GM18511 (cell line): ENCODE results near the gene ADA.

Experiments
- ATAC-seq: cut with Tn5 transposase; IDR thresholded peaks from one replicate; pipeline ENCODE4 v1.9.1; 2021; ENCODE audit warnings: mild to moderate bottlenecking, moderate library complexity; ENCODE audit not compliant: unreplicated experiment

ADA gene

DNA sequence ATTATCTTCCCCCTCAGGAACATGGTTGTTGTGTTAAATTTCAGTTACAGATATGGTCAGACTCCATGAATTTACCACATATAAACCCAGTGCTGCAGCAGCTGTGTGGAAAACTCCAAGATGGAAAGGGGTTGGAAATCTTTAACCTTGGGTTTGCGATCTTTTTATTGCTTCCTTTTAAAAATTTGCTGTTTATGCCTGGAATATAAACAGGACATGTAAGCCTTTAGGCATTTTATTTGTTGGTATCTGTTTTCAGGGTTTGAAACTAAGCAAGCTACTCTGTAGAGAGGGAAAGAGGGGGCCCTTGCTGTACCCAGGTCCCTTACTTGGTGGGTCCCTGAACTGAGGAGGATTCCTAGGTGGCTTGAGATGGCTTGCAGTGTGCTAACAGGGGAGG lies 68.3 kb downstream of the ADA start:
- no peak for ATAC-seq

DNA sequence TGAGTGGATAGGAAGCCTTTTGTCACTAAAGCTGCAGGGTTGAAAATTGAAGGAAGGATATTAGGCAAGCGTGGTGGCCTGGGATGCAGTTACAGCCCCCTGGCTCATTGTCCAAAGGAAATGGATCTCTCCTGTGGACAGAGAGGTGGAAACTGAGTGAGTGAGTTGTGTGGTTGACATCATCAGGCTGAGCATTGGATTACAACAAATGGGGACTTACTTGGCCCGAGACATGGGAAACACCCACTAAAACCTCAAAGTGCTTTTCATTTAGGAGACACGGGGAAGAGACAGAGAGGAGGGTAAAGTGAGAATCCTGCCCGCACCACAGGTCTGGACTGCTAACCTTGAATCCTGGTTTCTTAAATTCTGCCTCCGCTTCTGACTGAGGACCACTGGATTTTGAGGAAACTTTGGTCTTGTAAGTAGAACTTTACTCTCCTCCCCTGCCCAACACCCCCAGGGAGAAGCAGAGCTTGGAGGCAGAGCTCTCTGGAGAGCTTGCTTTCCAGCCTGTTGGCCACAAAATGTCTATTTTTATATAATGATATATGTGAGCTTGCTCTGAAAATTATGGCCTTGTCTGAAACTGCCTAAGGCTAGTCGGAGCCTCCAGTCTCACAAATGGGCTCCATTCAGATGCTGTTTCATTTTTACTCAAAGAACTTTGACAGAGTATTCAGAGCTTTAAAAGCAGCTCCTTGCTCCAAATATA lies 69.0 kb downstream of the ADA start, which contains the start of gene PKIG:
Gene PKIG (plus strand): TSS at position 269 of the 715 bp plus-strand sequence. CDS start 31,978 bp downstream, outside the sequence.
- no peak for ATAC-seq

DNA sequence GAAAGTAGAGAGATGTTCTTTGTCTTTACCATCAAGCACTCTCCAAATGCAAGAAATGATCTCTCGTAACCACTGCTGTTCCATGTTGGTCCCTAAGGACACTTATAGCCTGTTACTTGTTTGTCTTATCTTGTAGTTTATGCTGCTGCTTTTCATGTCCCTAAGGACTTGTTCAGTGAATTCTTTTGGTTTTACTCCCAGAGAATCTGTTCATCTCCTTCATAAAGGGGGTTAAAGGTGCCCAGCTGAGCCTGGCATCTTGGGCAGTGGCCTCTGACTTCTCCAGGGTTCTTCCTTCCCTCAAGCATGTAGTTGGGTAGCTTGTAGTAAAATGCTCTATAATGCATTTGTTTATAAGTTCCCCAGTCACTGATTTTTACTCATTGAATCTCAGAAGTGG lies 70.0 kb downstream of the ADA start:
- ATAC-seq: no peak

DNA sequence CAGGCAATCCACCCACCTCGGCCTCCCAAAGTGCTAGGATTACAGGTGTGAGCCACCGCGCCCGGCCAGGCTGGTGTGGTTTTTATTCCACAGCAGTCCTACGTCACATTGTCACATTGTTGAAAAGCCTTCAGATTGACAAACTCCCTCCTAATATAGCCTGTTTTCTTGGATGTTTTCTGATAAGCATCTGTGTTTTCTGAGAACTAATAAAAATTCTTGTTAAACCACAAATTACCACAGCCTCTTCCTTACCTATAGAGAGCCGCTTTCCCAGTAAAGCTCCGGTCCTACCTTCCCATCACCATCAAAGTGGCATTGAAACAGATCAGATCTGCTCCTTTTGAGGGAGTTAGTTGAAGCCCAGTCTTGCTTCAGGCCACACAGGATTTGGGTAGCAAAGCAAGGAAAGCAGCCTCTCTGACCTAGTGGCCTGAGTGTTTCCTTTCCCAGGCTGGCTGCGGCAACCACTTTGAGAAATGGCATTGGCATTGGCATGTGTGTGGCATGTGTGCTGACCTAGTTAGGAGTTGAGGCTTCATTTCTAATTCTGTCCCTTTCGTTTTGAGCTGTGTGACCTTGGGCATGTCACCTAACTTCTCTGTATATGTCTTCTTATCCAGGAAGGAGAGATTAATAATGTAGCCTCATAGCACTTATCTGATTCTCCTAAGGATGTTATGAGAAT lies 70.8 kb downstream of the ADA start:
- no peak for ATAC-seq

DNA sequence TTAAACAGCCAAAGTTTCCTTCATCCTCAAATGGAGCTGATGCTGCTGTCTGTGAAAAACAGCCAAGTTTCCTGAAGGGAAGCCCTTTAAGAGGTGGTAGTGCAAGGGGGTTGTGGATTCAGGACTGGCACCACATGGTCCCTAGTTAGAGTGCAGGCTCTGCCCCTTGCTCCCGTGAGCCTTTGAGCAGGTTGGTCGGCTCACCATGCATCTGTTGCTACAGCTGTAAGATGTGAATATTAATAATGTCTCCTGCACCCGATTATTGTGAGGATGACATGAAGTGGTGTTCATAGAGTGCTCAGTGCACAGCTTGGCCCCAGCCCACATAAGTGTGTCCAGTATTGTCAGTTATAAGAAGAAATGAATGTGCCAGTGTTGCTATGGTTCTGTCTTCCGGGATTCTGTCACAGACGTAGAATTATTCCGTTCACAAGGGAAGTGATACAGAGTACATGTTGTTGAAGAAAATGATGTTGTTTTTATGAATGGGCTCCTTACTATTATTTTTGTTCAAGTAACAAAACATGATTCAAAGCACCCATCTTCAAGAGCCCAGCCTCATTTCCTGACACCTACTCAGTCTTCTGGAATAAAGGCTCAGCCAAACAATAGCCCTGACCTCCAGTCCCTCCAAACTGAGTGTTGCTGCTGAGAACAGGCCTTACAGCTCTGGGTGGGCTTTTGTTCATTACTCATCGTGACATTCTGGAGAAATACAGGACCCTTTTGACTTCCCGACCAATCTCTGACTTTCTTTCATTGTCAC lies 72.0 kb downstream of the ADA start:
- no peak for ATAC-seq

DNA sequence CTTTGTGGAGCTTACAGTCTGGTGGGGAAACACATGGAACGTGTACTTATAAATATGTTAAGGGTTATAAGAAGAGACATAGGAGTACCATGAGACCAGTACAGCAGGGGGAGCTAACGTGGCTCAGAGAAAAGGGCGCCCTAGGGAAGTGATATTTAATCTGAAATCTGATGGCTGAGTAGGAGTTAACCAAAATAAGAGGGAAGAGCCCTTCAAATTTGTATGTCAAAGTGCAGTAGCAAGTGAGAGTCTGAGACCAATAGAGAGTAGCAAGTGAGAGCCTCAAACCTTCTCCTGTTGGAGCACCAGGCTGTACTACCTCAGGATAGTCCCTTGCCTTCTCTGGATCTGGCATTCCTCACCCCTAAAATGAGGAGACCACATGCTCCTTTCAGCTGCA lies 75.2 kb downstream of the ADA start:
- no peak for ATAC-seq

DNA sequence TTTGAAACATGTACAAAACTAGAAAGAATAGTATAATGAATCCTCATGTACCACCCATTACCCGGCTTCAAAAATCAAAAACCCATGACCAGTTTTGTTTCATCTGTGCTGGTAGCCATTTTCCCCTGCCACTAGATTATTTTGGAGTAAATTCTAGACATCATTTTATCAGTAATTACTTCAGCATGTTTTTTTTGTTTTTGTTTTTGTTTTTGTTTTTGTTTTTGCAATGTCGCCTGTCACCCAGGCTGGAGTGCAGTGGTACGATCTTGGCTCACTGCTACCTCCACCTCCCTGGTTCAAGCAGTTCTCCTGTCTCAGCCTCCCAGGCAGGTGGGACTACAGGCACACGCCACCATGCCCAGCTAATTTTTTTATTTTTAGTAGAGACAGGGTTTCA lies 77.1 kb downstream of the ADA start:
- ATAC-seq: no peak

DNA sequence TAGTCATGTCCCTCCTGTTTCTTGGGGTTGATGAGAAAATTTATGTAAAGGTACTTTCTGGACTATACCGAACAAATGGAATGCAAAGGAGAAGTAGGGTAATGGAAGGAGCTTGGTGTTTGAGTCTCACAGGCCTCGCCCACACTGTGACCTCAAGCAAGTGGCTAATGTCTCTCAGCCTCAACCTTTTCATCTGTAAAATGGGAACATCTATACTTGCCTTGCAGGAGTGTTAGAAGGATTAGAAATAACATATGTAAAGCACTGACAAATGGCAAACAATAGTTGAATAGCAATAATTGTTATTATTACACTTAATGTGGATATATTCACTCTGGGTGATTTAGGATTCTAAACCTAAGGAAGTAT lies 78.0 kb downstream of the ADA start:
- no peak for ATAC-seq

DNA sequence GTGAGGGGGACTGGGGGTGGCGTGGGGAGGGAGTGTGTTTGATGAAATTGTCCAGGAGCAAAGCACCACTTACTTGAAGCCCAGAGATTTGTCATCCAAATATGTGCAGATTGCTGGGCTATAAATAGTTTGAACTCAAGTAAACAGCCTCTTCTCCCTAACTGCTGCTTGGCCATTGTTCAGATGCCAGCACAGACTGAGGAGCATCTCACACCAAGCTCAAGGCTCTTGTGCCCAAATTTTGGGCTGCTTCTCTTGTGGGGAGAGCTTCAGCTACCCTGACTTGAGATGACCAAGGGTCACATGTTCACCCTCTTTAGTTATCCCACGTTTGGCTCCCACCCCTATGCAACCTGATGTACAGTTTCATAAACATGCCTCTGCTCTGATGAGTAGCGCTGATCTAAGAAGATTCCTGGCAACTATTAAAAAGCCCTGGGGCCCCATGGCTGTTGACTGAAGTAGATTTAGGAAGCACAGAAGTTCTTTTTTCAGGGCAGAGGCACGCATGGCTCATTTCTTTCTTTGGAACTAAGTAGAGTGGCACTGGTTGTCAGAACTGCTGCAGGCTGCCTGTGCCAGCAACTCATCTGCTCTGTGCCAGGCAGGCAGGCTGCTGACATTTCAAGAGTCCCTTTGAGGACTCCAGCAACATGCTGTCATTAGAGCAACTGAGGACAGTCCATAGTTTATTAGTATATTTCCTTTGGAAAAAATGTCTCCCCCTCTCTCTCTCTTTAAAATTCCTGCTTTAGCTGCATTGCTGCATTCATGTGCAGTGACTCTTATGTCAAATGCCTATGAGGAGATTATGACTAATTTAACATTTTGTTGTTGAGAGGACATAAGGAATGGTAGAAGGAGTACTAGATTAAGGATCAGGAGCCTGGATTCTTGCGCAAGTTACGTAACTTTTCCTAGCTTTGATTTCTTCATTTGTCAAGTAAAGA lies 78.7 kb downstream of the ADA start:
- no peak for ATAC-seq

DNA sequence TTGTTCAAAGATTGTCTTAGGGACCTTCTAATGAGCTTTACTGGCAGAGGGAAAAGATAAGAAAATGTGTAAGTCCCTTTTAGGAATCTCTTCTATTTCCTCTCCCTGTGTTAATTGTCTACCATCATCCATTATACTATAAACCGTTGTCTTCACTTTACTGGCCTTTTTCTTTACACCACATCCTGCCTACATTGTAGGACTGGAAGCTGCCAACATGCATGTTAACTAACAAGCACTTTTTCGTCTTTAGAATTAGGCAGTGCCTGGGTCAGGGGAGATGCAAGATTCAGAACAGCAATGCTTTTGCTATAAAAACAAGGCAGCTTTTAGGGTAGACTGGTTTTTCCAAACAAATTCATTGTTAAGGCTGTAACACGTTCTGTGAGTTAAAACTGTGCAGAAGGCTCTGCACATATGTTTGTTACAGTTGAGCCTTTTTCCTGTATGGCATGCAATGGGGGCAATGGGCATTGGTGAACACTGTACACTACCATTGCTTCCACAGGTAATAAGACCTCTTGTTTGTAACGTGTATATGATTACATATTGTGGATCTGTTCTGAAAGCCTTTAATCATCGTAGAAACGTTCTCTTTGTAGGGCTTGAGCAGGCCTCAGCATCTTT lies 80.0 kb downstream of the ADA start:
- no peak for ATAC-seq

DNA sequence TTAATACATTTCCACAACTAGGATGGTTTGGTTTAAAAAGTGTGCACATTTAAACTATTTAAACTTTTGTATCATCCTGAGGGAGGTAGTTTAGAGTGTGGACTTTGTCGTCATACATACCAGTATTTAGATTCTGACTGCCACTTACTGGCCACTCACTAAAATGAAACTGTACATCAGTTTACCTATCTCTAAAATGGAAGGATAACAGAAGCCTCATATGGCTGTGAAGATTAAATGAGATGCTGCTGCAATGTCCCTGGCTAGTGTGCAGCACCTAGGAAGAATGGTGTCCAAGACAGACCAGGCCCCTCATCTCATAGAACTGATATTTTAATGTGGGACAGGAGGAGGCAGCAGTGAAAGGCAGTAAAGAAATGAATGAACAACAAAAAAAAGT lies 81.1 kb downstream of the ADA start:
- no peak for ATAC-seq
